SJCRH30 (cell line): Measurements from ENCODE around the gene MARK4. TPM values are rescaled to one million over a fixed set of nuclear protein-coding genes. Genes with fewer than 3 reads are reported as not detected.

Experiments used
- DNase-seq, 2 experiments: peaks; one replicate each; pipeline ENCODE4 v3.0.0-alpha.2; 2015 to 2020
- H3K27ac ChIP-seq: fragments of 250-450 bp; sonication (Bioruptor Pico); 2 replicates; pipeline ENCODE4 v1.5.1; 2020; ENCODE audit warnings: mild to moderate bottlenecking, moderate library complexity
- H3K27me3 ChIP-seq: fragments of 250-450 bp; sonication (Bioruptor Pico); 2 replicates; pipeline ENCODE4 v1.5.1; 2020; ENCODE audit warnings: mild to moderate bottlenecking, moderate library complexity
- H3K36me3 ChIP-seq: fragments of 250-450 bp; sonication (Bioruptor Pico); 2 replicates; pipeline ENCODE4 v1.5.1; 2020; ENCODE audit warnings: mild to moderate bottlenecking, moderate library complexity
- H3K4me1 ChIP-seq: fragments of 250-450 bp; sonication (Bioruptor Pico); 2 replicates; pipeline ENCODE4 v1.5.1; 2020; ENCODE audit warnings: mild to moderate bottlenecking, moderate library complexity
- H3K4me3 ChIP-seq: fragments of 250-450 bp; sonication (Bioruptor Pico); 2 replicates; pipeline ENCODE4 v1.5.1; 2020; ENCODE audit warnings: mild to moderate bottlenecking, moderate library complexity
- H3K9me3 ChIP-seq: fragments of 250-450 bp; sonication (Bioruptor Pico); replicated peaks from 2 replicates; pipeline ENCODE4 v1.5.1; 2020; ENCODE audit warnings: mild to moderate bottlenecking, moderate library complexity
- total RNA-seq: library from RNA; depleted of rRNA; stranded (reverse); fragments of >200 nt; shearing (Covaris generic); gene quantifications from 2 replicates; pipeline ENCODE4 v1.2.3, GENCODE V29; 2014

Gene MARK4
- total RNA-seq, 1 experiment from 2014 or later = 16.5 TPM

GRCh38 chr19:45340899-45341453 lies 89.9 kb downstream of the MARK4 start:
- Histone ChIP-seq H3K4me1 (no peaks in the 10 kb centered on the region), H3K4me3 (no peak overlapping the region), H3K36me3 (no peaks in the 10 kb centered on the region), H3K27me3 (0 out of 2 replicates have a peak, but pooled peaks cover 3% of the 10 kb centered on the region), H3K27ac (no peak overlapping the region), H3K9me3 (no peaks in the 10 kb centered on the region)
- no peak for DNase-seq

DNA sequence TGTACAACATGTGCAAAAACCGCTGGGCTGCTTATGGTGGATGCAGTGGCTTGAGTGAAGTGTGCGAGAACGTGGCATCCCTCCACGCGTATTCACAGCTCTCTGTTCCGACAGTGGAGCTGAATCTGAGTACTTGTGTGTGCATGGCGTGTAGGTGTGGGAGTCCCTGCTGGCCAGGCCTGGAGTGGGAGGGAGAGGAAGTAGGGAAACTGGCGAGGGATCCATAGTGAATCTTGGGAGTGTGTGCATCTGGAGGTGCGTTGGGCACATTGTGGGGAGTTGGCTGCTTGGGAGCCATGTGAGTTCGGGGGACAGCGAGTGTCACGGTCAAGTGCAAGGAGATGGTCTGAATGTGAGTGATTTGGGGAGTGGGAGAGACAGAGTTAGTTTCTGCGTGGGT lies 91.8 kb downstream of the MARK4 start:
- Histone ChIP-seq H3K4me3 (no peak overlapping the region), H3K36me3 (no peaks in the 10 kb centered on the region), H3K4me1 (no peaks in the 10 kb centered on the region), H3K27me3 (0 out of 2 replicates have a peak, but pooled peaks cover 3% of the 10 kb centered on the region), H3K27ac (no peak overlapping the region), H3K9me3 (no peaks in the 10 kb centered on the region)
- DNase-seq = no peak

DNA sequence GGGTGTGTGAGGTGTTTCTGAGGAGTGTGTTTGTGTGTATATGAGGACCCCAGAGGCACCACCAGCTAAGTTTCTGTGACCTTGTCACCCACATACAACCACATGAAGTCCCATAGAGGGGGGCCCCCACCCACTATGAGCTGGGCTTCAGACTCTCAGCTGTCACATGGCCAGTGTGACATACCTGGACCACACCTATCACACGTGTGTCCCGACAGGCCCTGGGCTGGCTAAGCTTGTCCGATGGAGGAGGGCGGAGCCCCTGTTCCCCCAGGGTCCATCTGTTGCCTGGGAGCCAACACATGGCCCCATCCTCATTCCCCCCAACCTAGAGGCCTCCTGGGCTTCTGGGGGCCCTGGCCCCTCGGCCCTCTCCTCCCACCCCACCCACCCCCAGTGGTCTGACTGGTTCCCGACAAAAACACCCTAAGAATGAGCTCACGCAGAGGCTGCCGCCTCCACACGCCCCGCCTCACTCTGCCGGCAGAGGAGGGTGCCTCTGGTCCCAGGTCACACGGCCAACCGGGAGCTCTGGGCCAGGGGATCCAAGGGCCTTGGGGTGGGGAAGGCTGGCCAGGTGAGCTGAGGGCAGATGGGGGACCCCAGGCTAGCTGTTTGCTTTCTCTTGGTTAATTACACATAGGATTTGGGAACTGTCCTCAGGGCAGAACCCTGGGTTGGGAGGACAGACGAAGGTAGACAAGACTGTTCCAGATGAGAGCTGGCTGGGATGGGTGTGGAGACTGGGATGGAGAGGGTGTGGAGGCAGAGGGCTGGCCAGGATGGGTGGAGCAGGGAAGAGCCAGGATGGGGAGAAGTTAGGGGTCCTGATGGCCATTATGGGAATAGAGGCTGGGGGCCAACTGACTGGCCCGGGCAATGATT lies 93.8 kb downstream of the MARK4 start:
- Histone ChIP-seq H3K27me3 (0 out of 2 replicates have a peak, but pooled peaks cover 3% of the 10 kb centered on the region), H3K4me1 (no peaks in the 10 kb centered on the region), H3K9me3 (no peaks in the 10 kb centered on the region), H3K27ac (no peak overlapping the region), H3K4me3 (no peak overlapping the region), H3K36me3 (no peaks in the 10 kb centered on the region)
- no peak for DNase-seq

DNA sequence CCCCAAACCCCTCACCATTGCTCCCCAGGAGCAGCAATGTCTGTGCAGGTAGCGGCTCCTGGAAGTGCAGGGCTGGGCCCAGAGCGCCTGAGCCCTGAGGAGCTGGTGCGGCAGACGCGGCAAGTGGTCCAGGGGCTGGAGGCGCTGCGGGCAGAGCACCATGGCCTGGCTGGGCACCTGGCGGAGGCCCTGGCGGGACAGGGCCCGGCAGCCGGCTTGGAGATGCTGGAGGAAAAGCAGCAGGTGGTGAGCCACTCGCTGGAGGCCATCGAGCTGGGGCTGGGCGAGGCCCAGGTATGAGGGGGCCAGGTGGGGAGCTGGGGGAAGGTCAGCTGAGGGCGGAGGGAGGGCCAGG lies 94.4 kb downstream of the MARK4 start:
- no peak for DNase-seq
- no peaks in the 10 kb centered on the region for H3K9me3 ChIP-seq
- H3K27ac ChIP-seq = no peak overlapping the region
- H3K4me3 ChIP-seq = no peak overlapping the region
- H3K27me3 ChIP-seq = 0 out of 2 replicates have a peak, but pooled peaks cover 3% of the 10 kb centered on the region
- no peaks in the 10 kb centered on the region for H3K36me3 ChIP-seq
- no peaks in the 10 kb centered on the region for H3K4me1 ChIP-seq

- Histone ChIP-seq H3K4me3 (no peak overlapping the region), H3K9me3 (no peaks in the 10 kb centered on the region), H3K27ac (no peak overlapping the region), H3K4me1 (no peaks in the 10 kb centered on the region), H3K27me3 (0 out of 2 replicates have a peak, but pooled peaks cover 3% of the 10 kb centered on the region), H3K36me3 (peaks cover 3% of the 10 kb centered on the region; the same call in 1 of the 2 replicates)
- DNase-seq = no peak
Observed at GRCh38 chr19:45346449-45346848, 95.4 kb downstream of the MARK4 start.

DNA sequence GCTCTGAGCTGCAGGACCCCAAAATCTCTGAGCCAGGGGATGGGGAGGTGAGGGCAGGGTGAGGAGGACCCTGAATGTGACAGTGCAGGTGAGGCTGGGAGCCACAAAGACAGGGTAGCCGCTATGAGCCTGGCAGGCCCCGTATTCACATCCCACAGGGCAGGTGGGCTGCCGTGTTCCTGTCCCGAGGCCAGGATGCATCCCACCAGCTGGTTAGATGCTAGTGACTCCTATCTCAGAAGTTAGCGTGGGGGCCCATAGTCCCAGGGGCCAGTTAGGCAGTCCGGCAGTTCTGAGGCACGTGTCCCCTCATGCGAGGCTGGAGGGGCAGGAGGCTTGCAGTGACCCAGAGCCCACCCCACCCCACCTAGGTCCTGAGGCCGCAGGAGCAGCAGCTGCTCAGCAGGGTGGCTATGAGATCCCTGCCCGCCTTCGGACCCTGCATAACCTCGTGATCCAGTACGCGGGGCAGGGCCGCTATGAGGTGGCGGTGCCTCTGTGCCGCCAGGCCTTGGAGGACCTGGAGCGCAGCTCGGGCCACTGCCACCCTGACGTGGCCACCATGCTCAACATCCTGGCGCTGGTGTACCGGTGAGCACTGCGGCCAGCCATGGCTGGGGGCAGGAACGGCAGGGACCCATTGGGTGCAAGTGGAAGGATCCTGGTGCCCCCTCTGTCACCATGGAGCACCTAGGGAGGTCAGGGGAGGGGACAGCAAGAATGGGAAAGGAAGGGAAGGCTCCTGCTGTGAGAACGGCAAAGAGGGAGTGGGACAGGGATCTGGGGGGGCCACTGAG lies 96.7 kb downstream of the MARK4 start:
- H3K4me3 ChIP-seq = no peak overlapping the region
- peaks cover 3% of the 10 kb centered on the region; the same call in 1 of the 2 replicates for H3K36me3 ChIP-seq
- no peak for DNase-seq

DNA sequence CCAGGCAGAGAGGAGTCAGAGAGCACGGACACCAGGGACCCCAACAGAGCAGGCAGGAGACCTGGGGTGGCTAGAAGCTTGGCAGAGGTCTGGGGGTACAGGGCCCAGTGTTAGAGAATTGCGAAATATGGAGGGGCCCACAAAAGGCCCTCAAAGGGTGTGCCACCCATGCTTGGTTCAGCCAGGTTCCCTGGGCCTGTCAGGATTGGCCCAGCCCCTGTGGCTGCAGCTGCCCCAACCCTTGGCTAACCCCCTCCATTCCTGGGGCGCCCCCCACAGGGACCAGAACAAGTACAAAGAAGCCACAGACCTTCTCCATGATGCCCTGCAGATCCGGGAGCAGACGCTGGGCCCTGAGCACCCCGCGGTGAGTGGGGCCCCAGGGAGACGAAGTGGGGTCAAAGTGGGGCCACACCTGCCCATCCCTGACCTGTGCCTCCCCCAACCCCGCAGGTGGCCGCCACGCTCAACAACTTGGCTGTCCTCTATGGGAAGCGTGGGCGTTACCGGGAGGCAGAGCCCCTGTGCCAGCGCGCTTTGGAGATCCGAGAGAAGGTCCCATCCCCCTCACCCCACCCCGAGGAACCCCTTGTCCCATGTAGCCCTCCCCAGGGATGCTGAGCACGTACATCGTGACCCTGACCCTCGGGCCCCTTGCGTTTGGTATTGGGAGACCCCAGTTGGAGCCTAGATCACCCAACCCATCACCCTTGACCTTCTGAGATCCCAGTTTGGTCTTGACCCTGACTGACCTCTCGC lies 97.5 kb downstream of the MARK4 start:
- no peak overlapping the region for H3K27ac ChIP-seq
- no peak for DNase-seq
- H3K27me3 ChIP-seq = 0 out of 2 replicates have a peak, but pooled peaks cover 3% of the 10 kb centered on the region
- no peaks in the 10 kb centered on the region for H3K4me1 ChIP-seq
- H3K4me3 ChIP-seq = no peak overlapping the region
- no peaks in the 10 kb centered on the region for H3K9me3 ChIP-seq
- H3K36me3 ChIP-seq = peaks cover 3% of the 10 kb centered on the region; the same call in 1 of the 2 replicates

More for the DNA sequence above, 96.7 kb downstream of the MARK4 start:
- no peaks in the 10 kb centered on the region for H3K4me1 ChIP-seq
- 0 out of 2 replicates have a peak, but pooled peaks cover 3% of the 10 kb centered on the region for H3K27me3 ChIP-seq
- H3K9me3 ChIP-seq = no peaks in the 10 kb centered on the region
- H3K27ac ChIP-seq = no peak overlapping the region

DNA sequence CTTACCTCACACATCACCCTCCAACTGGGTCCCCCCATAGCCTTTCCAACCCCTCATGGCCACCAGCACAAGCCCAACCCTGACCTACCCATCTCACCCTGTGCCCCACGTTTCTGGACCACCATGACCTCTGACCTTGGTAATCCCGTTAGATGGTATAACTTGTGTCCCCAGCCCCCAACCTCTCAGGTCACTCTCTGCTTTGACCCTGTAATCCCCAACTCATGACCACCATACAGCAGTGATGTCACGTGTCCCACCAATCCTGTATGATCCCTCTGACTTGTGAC lies 98.0 kb downstream of the MARK4 start:
- Histone ChIP-seq H3K9me3 (no peaks in the 10 kb centered on the region), H3K4me1 (no peaks in the 10 kb centered on the region), H3K27ac (no peak overlapping the region), H3K4me3 (no peak overlapping the region), H3K36me3 (peaks cover 3% of the 10 kb centered on the region; the same call in 1 of the 2 replicates), H3K27me3 (0 out of 2 replicates have a peak, but pooled peaks cover 3% of the 10 kb centered on the region)
- DNase-seq = no peak

DNA sequence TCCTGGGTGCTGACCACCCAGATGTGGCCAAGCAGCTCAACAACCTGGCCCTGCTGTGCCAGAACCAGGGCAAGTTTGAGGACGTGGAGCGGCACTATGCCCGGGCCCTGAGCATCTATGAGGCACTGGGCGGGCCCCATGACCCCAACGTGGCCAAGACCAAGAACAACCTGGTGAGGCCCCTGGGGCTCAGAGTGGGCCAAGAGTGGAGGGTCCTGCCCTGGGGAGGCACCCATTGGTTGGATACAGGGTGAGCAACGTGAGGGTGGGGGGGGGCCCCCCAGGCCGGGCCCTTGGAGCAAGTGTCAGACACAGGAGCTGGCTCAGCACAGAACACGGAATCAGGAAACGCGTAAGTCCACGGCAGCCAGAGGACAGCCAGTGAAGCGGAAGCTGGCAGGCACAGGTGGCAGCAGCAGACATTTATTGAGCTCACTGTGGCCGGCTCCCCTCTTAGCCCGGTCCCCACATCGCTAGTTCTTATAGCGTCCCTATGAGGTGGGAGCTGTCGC lies 98.4 kb downstream of the MARK4 start:
- Histone ChIP-seq H3K27ac (no peak overlapping the region), H3K36me3 (peaks cover 3% of the 10 kb centered on the region; the same call in 1 of the 2 replicates), H3K4me3 (no peak overlapping the region), H3K9me3 (no peaks in the 10 kb centered on the region), H3K27me3 (0 out of 2 replicates have a peak, but pooled peaks cover 3% of the 10 kb centered on the region), H3K4me1 (no peaks in the 10 kb centered on the region)
- no peak for DNase-seq

GRCh38 chr19:45350477-45351058 lies 99.5 kb downstream of the MARK4 start:
- H3K36me3 ChIP-seq = peaks cover 9% of the 10 kb centered on the region; the same call in 1 of the 2 replicates
- no peak for DNase-seq

GRCh38 chr19:45351401-45351952 lies 100.4 kb downstream of the MARK4 start:
- Histone ChIP-seq H3K27ac (no peak overlapping the region), H3K4me3 (no peak overlapping the region), H3K9me3 (no peaks in the 10 kb centered on the region), H3K4me1 (no peaks in the 10 kb centered on the region), H3K27me3 (no peaks in the 10 kb centered on the region), H3K36me3 (peaks cover 18% of the 10 kb centered on the region)
- no peak for DNase-seq

More at GRCh38 chr19:45350477-45351058, 99.5 kb downstream of the MARK4 start:
- Histone ChIP-seq H3K4me3 (no peak overlapping the region), H3K27me3 (no peaks in the 10 kb centered on the region), H3K4me1 (no peaks in the 10 kb centered on the region), H3K27ac (no peak overlapping the region), H3K9me3 (no peaks in the 10 kb centered on the region)

- no peak for DNase-seq
- Histone ChIP-seq H3K9me3 (no peaks in the 10 kb centered on the region), H3K4me3 (no peak overlapping the region), H3K4me1 (no peaks in the 10 kb centered on the region), H3K27me3 (no peaks in the 10 kb centered on the region), H3K36me3 (peaks cover 24% of the 10 kb centered on the region), H3K27ac (no peak overlapping the region)
Observed at GRCh38 chr19:45352062-45352461, 101.0 kb downstream of the MARK4 start.

DNA sequence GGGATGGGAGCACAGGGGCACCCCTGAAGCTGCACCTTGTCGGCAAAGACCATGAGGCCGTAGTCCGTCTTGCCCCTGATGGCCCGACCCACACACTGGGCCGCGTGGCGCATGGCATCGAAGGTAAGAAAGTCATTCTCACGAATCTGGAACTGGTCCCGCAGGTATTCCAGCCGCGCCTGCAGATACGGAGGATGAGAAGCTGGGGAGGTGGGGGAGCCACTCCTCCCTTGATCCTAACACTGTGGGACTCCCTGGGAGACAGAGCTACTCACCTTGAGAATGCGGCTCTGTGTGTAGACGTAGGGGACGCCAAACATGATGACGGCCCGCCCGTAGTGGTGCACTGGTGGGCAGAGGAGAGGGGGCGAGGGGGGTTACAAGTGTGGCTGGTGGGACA lies 101.4 kb downstream of the MARK4 start:
- no peak for DNase-seq
- Histone ChIP-seq H3K4me1 (no peaks in the 10 kb centered on the region), H3K27me3 (no peaks in the 10 kb centered on the region), H3K27ac (no peak overlapping the region), H3K9me3 (no peaks in the 10 kb centered on the region), H3K36me3 (peaks cover 25% of the 10 kb centered on the region), H3K4me3 (no peak overlapping the region)
